Loucy (cell line): ENCODE data around the gene CALU.

Experiments used
- EZH2phosphoT487 ChIP-seq: fragments of 200-600 bp; IDR thresholded peaks from 2 replicates; pipeline ENCODE4 v1.6.1; 2018; ENCODE audit warnings: antibody characterized with exemption, mild to moderate bottlenecking, moderate library complexity, borderline replicate concordance
- TF ChIP-seq, protein P1 (sequence below): fragments of 200-600 bp; sonication (generic); conservative IDR thresholded peaks from 2 replicates; pipeline ENCODE4 v1.5.1; 2014; ENCODE audit warnings: mild to moderate bottlenecking, antibody characterized with exemption, low read length

DNA sequence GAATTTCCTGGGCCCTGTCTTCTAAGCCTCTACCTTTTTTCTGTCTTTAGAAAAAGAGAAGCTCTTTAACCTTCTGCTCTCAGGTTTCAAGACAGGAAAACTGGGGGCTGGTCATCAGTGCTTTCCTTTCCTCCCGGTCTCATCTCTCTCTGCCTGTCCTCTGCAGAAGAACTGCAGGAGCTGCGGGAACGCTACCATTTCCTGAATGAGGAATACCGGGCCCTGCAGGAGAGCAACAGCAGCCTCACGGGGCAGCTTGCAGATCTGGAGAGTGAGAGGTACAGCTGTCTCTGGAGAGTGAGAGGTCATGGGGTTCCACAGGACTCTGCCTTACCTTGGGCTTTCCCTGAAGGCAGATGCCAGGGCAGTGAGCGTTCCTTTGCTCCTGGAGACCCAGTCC, 65.3 kb downstream of the CALU start:
- TF ChIP-seq, protein P1, sequence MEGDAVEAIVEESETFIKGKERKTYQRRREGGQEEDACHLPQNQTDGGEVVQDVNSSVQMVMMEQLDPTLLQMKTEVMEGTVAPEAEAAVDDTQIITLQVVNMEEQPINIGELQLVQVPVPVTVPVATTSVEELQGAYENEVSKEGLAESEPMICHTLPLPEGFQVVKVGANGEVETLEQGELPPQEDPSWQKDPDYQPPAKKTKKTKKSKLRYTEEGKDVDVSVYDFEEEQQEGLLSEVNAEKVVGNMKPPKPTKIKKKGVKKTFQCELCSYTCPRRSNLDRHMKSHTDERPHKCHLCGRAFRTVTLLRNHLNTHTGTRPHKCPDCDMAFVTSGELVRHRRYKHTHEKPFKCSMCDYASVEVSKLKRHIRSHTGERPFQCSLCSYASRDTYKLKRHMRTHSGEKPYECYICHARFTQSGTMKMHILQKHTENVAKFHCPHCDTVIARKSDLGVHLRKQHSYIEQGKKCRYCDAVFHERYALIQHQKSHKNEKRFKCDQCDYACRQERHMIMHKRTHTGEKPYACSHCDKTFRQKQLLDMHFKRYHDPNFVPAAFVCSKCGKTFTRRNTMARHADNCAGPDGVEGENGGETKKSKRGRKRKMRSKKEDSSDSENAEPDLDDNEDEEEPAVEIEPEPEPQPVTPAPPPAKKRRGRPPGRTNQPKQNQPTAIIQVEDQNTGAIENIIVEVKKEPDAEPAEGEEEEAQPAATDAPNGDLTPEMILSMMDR, result no peak
- TF ChIP-seq EZH2phosphoT487, result no peak
